ENCODE measurements around the gene NDUFS3. TPM values are rescaled to one million over a fixed set of nuclear protein-coding genes. Genes with fewer than 3 reads are reported as not detected.
"Not testable (repeated sequence)": the region's sequence is repeated elsewhere in the genome, so short reads cannot be mapped to it uniquely, and the experiment has no call there.

NDUFS3 gene
- total and polyA plus RNA-seq, 4 donors: 65.0 to 172 (median 148) TPM

GRCh38 chr11:47538741-47539565 is 39.9 kb upstream of the NDUFS3 start:
- Histone ChIP-seq H3K27ac (ENCODE audit: low read depth, low read length) (peak overlapping the region; percentile 29), H3K4me3 (ENCODE audit: low read depth, low read length) (no peak overlapping the region)

GRCh38 chr11:47539681-47540039 is 39.2 kb upstream of the NDUFS3 start:
- H3K36me3 ChIP-seq (ENCODE audit: control insufficient read depth, insufficient read depth, low read length): peaks cover 8% of the 10 kb centered on the region
- peaks cover 25% of the 10 kb centered on the region for H3K4me1 ChIP-seq (ENCODE audit: control insufficient read depth, insufficient read depth, low read length)
- WGBS (ENCODE audit: insufficient coverage): no CpG with 5 or more reads among the region's 2 CpGs
- no peak overlapping the region for H3K27ac ChIP-seq (ENCODE audit: low read depth, low read length)
- no peaks in the 10 kb centered on the region for H3K27me3 ChIP-seq (ENCODE audit: control insufficient read depth, insufficient read depth, low read length)
- no peak overlapping the region for H3K4me3 ChIP-seq (ENCODE audit: low read depth, low read length)
- no peaks in the 10 kb centered on the region for H3K9me3 ChIP-seq (ENCODE audit: control insufficient read depth, insufficient read depth, low read length)
- DNase-seq (ENCODE audit: low read depth in 4 of 6, low spot score in 6 of 6): peak in 1 of 6 donors; percentile 24

More at GRCh38 chr11:47538741-47539565, 39.9 kb upstream of the NDUFS3 start:
- Histone ChIP-seq H3K36me3 (ENCODE audit: control insufficient read depth, insufficient read depth, low read length) (peaks cover 8% of the 10 kb centered on the region), H3K4me1 (ENCODE audit: control insufficient read depth, insufficient read depth, low read length) (peaks cover 27% of the 10 kb centered on the region), H3K9me3 (ENCODE audit: control insufficient read depth, insufficient read depth, low read length) (no peaks in the 10 kb centered on the region), H3K27me3 (ENCODE audit: control insufficient read depth, insufficient read depth, low read length) (no peaks in the 10 kb centered on the region)
- peak in 3 of 6 donors; percentile 53 to 88 (median 85) for DNase-seq (ENCODE audit: low read depth in 4 of 6, low spot score in 6 of 6)
- WGBS (ENCODE audit: insufficient coverage): 67% methylated on average over 8 of the region's 10 CpGs

GRCh38 chr11:47541070-47541469 is 37.8 kb upstream of the NDUFS3 start:
- H3K27ac ChIP-seq (ENCODE audit: low read depth, low read length): no peak overlapping the region

GRCh38 chr11:47545298-47545697 is 33.6 kb upstream of the NDUFS3 start:
- Histone ChIP-seq H3K27me3 (ENCODE audit: control insufficient read depth, insufficient read depth, low read length) (no peaks in the 10 kb centered on the region), H3K36me3 (ENCODE audit: control insufficient read depth, insufficient read depth, low read length) (peaks cover 3% of the 10 kb centered on the region)

More at GRCh38 chr11:47541070-47541469, 37.8 kb upstream of the NDUFS3 start:
- Histone ChIP-seq H3K36me3 (ENCODE audit: control insufficient read depth, insufficient read depth, low read length) (peaks cover under 1% of the 10 kb centered on the region), H3K9me3 (ENCODE audit: control insufficient read depth, insufficient read depth, low read length) (no peaks in the 10 kb centered on the region), H3K4me3 (ENCODE audit: low read depth, low read length) (no peak overlapping the region), H3K27me3 (ENCODE audit: control insufficient read depth, insufficient read depth, low read length) (no peaks in the 10 kb centered on the region), H3K4me1 (ENCODE audit: control insufficient read depth, insufficient read depth, low read length) (peaks cover 25% of the 10 kb centered on the region)
- WGBS (ENCODE audit: insufficient coverage): no CpG with 5 or more reads among the region's 2 CpGs
- DNase-seq (ENCODE audit: low read depth in 4 of 6, low spot score in 6 of 6): no peak

GRCh38 chr11:47546274-47546673 is 32.6 kb upstream of the NDUFS3 start:
- not testable (repeated sequence) for H3K36me3 ChIP-seq (ENCODE audit: control insufficient read depth, insufficient read depth, low read length); H3K27me3 ChIP-seq (ENCODE audit: control insufficient read depth, insufficient read depth, low read length); H3K4me1 ChIP-seq (ENCODE audit: control insufficient read depth, insufficient read depth, low read length); DNase-seq (ENCODE audit: low read depth in 4 of 6, low spot score in 6 of 6); H3K9me3 ChIP-seq (ENCODE audit: control insufficient read depth, insufficient read depth, low read length); H3K4me3 ChIP-seq (ENCODE audit: low read depth, low read length); H3K27ac ChIP-seq (ENCODE audit: low read depth, low read length)
- WGBS (ENCODE audit: insufficient coverage): 100% methylated on average over 3 of the region's 7 CpGs

More at GRCh38 chr11:47545298-47545697, 33.6 kb upstream of the NDUFS3 start:
- no peak overlapping the region for H3K4me3 ChIP-seq (ENCODE audit: low read depth, low read length)
- no peaks in the 10 kb centered on the region for H3K9me3 ChIP-seq (ENCODE audit: control insufficient read depth, insufficient read depth, low read length)
- no peak for DNase-seq (ENCODE audit: low read depth in 4 of 6, low spot score in 6 of 6)
- no peak overlapping the region for H3K27ac ChIP-seq (ENCODE audit: low read depth, low read length)
- WGBS (ENCODE audit: insufficient coverage): no CpG with 5 or more reads among the region's 6 CpGs
- H3K4me1 ChIP-seq (ENCODE audit: control insufficient read depth, insufficient read depth, low read length): peaks cover 10% of the 10 kb centered on the region

- Histone ChIP-seq H3K27ac (ENCODE audit: low read depth, low read length) (no peak overlapping the region), H3K4me1 (ENCODE audit: control insufficient read depth, insufficient read depth, low read length) (peaks cover 11% of the 10 kb centered on the region), H3K27me3 (ENCODE audit: control insufficient read depth, insufficient read depth, low read length) (no peaks in the 10 kb centered on the region), H3K9me3 (ENCODE audit: control insufficient read depth, insufficient read depth, low read length) (no peaks in the 10 kb centered on the region), H3K4me3 (ENCODE audit: low read depth, low read length) (no peak overlapping the region), H3K36me3 (ENCODE audit: control insufficient read depth, insufficient read depth, low read length) (peaks cover 3% of the 10 kb centered on the region)
- DNase-seq (ENCODE audit: low read depth in 4 of 6, low spot score in 6 of 6): no peak
- 90% methylated on average over 5 of the region's 10 CpGs for WGBS (ENCODE audit: insufficient coverage)
Measured at GRCh38 chr11:47550288-47551047, 28.4 kb upstream of the NDUFS3 start.

- peak overlapping the region; percentile 92 for H3K4me3 ChIP-seq (ENCODE audit: low read depth, low read length)
- peaks cover 3% of the 10 kb centered on the region for H3K36me3 ChIP-seq (ENCODE audit: control insufficient read depth, insufficient read depth, low read length)
- DNase-seq (ENCODE audit: low read depth in 4 of 6, low spot score in 6 of 6): no peak
- H3K27me3 ChIP-seq (ENCODE audit: control insufficient read depth, insufficient read depth, low read length): no peaks in the 10 kb centered on the region
- no peak overlapping the region for H3K27ac ChIP-seq (ENCODE audit: low read depth, low read length)
- peaks cover 11% of the 10 kb centered on the region for H3K4me1 ChIP-seq (ENCODE audit: control insufficient read depth, insufficient read depth, low read length)
- no peaks in the 10 kb centered on the region for H3K9me3 ChIP-seq (ENCODE audit: control insufficient read depth, insufficient read depth, low read length)
Measured at GRCh38 chr11:47551086-47551485, 27.8 kb upstream of the NDUFS3 start.

- Histone ChIP-seq H3K4me1 (ENCODE audit: control insufficient read depth, insufficient read depth, low read length) (peaks cover 11% of the 10 kb centered on the region), H3K9me3 (ENCODE audit: control insufficient read depth, insufficient read depth, low read length) (no peaks in the 10 kb centered on the region), H3K27ac (ENCODE audit: low read depth, low read length) (peak overlapping the region; percentile 88), H3K36me3 (ENCODE audit: control insufficient read depth, insufficient read depth, low read length) (peaks cover 3% of the 10 kb centered on the region), H3K27me3 (ENCODE audit: control insufficient read depth, insufficient read depth, low read length) (no peaks in the 10 kb centered on the region), H3K4me3 (ENCODE audit: low read depth, low read length) (peak overlapping the region; percentile 92)
- 0% methylated on average over 16 of the region's 22 CpGs for WGBS (ENCODE audit: insufficient coverage)
- peak in 2 of 6 donors; percentile 43 to 56 for DNase-seq (ENCODE audit: low read depth in 4 of 6, low spot score in 6 of 6)
Measured at GRCh38 chr11:47552056-47552565, 26.8 kb upstream of the NDUFS3 start.

- peak in 5 of 6 donors; percentile 81 to 98 (median 90) for DNase-seq (ENCODE audit: low read depth in 4 of 6, low spot score in 6 of 6)
- peak within 1 kb of the TSS; percentile 92 for H3K4me3 ChIP-seq (ENCODE audit: low read depth, low read length)
- peak within 1 kb of the TSS; percentile 90 for H3K27ac ChIP-seq (ENCODE audit: low read depth, low read length)
- peaks cover 11% of the 10 kb centered on the region for H3K4me1 ChIP-seq (ENCODE audit: control insufficient read depth, insufficient read depth, low read length)
- H3K27me3 ChIP-seq (ENCODE audit: control insufficient read depth, insufficient read depth, low read length): no peaks in the 10 kb centered on the region
- under 1% methylated on average over 89 of the region's 89 CpGs for WGBS (ENCODE audit: insufficient coverage)
- H3K36me3 ChIP-seq (ENCODE audit: control insufficient read depth, insufficient read depth, low read length): peaks cover 3% of the 10 kb centered on the region
- no peaks in the 10 kb centered on the region for H3K9me3 ChIP-seq (ENCODE audit: control insufficient read depth, insufficient read depth, low read length)
Measured at GRCh38 chr11:47552566-47553405, 26.1 kb upstream of the NDUFS3 start, which contains the start of gene CELF1. Gene CELF1, minus strand, starts transcription at chr11:47553132. Its CDS starts 53,609 bp downstream, at chr11:47499523.

Measured in spinal cord (tissue), 10 donors.